ENCODE results near the gene UBE2L5.

GRCh38 chr13:30456290-30456689 is 34.0 kb downstream of the UBE2L5 start:
- no peak for TF ChIP-seq POLR2A (IDR thresholded peaks at IDR 0.05)
- TF ChIP-seq CTCF (IDR thresholded peaks at IDR 0.05): no peak

All from heart left ventricle (tissue), 13 donors.